C4-2B (cell line): ENCODE results near the gene TP53I3.

ENCODE experiments used
- ZFX ChIP-seq: fragments of 450-650 bp; IDR thresholded peaks from 2 replicates; pipeline ENCODE4 v1.6.1; 2017
- TF ChIP-seq, protein P1 (sequence below): fragments of 450-650 bp; conservative IDR thresholded peaks from 2 replicates; pipeline ENCODE4 v1.5.1; 2017; ENCODE audit warnings: mild to moderate bottlenecking

DNA sequence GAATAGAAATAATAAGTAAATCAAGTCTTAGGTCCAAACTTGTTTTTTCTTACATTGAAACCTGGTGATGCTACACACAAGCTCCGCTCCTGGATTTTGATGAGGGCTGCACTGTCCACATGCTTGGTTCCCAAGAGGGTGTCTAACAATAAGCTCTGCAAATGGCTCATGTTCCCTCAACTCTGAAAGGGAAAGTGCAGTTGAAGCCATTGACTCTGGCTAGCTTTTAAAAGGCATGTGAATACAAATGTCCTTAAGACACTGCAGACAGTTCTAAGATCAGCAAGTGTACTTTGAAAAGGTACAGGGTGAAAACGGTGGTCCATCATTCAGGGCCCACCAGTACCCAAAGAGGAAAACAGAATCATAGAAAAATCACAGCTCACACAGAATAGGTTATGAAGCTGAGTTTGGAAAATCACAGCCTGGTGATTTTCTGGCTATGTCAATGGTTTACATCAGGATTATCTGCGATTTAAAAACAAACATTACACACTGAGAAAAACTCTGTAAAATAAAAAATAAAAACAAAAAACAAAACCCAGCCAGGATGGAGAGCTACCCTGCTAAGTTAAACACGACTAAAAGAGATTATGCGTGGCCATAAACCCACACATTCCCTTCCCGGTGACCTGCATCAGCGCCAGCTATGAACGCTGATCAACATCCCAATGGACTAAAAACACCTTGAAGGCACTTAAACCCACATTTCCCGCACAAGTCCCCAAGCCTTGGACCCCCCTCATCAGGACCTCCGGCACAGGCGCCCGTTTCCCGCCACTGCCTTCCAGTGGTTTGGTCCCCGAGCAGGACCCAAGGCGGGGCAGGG is 37.9 kb upstream of the TP53I3 start:
- TF ChIP-seq, protein P1, sequence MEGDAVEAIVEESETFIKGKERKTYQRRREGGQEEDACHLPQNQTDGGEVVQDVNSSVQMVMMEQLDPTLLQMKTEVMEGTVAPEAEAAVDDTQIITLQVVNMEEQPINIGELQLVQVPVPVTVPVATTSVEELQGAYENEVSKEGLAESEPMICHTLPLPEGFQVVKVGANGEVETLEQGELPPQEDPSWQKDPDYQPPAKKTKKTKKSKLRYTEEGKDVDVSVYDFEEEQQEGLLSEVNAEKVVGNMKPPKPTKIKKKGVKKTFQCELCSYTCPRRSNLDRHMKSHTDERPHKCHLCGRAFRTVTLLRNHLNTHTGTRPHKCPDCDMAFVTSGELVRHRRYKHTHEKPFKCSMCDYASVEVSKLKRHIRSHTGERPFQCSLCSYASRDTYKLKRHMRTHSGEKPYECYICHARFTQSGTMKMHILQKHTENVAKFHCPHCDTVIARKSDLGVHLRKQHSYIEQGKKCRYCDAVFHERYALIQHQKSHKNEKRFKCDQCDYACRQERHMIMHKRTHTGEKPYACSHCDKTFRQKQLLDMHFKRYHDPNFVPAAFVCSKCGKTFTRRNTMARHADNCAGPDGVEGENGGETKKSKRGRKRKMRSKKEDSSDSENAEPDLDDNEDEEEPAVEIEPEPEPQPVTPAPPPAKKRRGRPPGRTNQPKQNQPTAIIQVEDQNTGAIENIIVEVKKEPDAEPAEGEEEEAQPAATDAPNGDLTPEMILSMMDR, result no peak
- no peak for TF ChIP-seq ZFX
